Fibroblast of lung (primary cell): ENCODE measurements around the gene DHX57. TPM values are rescaled to one million over a fixed set of nuclear protein-coding genes. Genes with fewer than 3 reads are reported as not detected.

Experiments
- DNase-seq, 2 donors: peaks; one replicate each; pipeline versions ENCODE4 v3.0.0 to v3.0.0-alpha.2; 2010; ENCODE audit warnings: low read depth in 2 of 2
- H2AFZ ChIP-seq: 2 replicates; pipeline ENCODE4 v1.5.1; 2012; ENCODE audit warnings: low read length, control low read depth, inconsistent platforms
- H3K27ac ChIP-seq: 2 replicates; pipeline ENCODE4 v1.5.1; 2011; ENCODE audit warnings: low read length, control low read depth; ENCODE audit not compliant: insufficient read depth
- H3K27me3 ChIP-seq: 2 replicates; pipeline ENCODE4 v1.5.1; 2011; ENCODE audit warnings: mild to moderate bottlenecking, low read length; ENCODE audit not compliant: control insufficient read depth, insufficient read depth
- H3K36me3 ChIP-seq: 2 replicates; pipeline ENCODE4 v1.5.1; 2011; ENCODE audit warnings: low read length; ENCODE audit not compliant: control insufficient read depth, insufficient read depth
- H3K4me1 ChIP-seq: 2 replicates; pipeline ENCODE4 v1.5.1; 2011; ENCODE audit warnings: low read length; ENCODE audit not compliant: control insufficient read depth, insufficient read depth; ENCODE audit errors: extremely low read depth
- H3K4me2 ChIP-seq: 2 replicates; pipeline ENCODE4 v1.5.1; 2011; ENCODE audit warnings: low read length, control low read depth; ENCODE audit not compliant: insufficient read depth; ENCODE audit errors: extremely low read depth
- H3K4me3 ChIP-seq, 4 experiments: fragments of 200-600 bp in 1 of 4; sonication (generic) in 1 of 4; replicated peaks in 1 of 4; 2 replicates each; pipeline ENCODE4 v1.5.1; 2011 to 2016; ENCODE audit warnings: low read length in 4 of 4, low read depth in 3 of 4, mild to moderate bottlenecking in 3 of 4, control low read depth in 2 of 4, inconsistent platforms in 1 of 4, mixed read lengths in 1 of 4; ENCODE audit not compliant: insufficient read depth in 1 of 4; ENCODE audit errors: control extremely low read depth in 1 of 4
- H3K79me2 ChIP-seq: 2 replicates; pipeline ENCODE4 v1.5.1; 2012; ENCODE audit warnings: mild to moderate bottlenecking, low read length, inconsistent platforms; ENCODE audit not compliant: control insufficient read depth, insufficient read depth
- H3K9ac ChIP-seq: 2 replicates; pipeline ENCODE4 v1.5.1; 2011; ENCODE audit warnings: mild to moderate bottlenecking, low read length, control low read depth; ENCODE audit not compliant: insufficient read depth
- H3K9me3 ChIP-seq: 2 replicates; pipeline ENCODE4 v1.5.1; 2012; ENCODE audit warnings: low read depth, low read length; ENCODE audit not compliant: control insufficient read depth, insufficient read depth
- H4K20me1 ChIP-seq: 2 replicates; pipeline ENCODE4 v1.5.1; 2011; ENCODE audit warnings: low read length; ENCODE audit not compliant: control insufficient read depth, insufficient read depth; ENCODE audit errors: extremely low read depth
- EZH2 ChIP-seq: IDR thresholded peaks from 2 replicates; pipeline ENCODE4 v1.5.1; 2012; ENCODE audit warnings: low read length, control low read depth, mild to moderate bottlenecking; ENCODE audit errors: missing control alignments
- polyA plus RNA-seq, 2 donors: library from polyadenylated mRNA; depleted of rRNA in 1 of 2; stranded (reverse) in 1 of 2; unstranded in 1 of 2; fragments of >200 nt; gene quantifications; 2 replicates each; pipeline ENCODE4 v1.2.1, GENCODE V29; 2011 to 2012; ENCODE audit warnings: missing spikeins in 1 of 2
- total RNA-seq: library from RNA; depleted of rRNA; stranded (reverse); fragments of >200 nt; gene quantifications from 2 replicates; pipeline ENCODE4 v1.2.1, GENCODE V29; 2014
- TF ChIP-seq, protein P1 (sequence below), 2 donors: IDR thresholded peaks in 1 of 2; conservative IDR thresholded peaks in 1 of 2; 1 replicate in 1 of 2; 2 replicates in 1 of 2; pipeline ENCODE4 v1.5.1; 2011 to 2012; ENCODE audit warnings: low read length in 2 of 2, control low read depth in 1 of 2, inconsistent platforms in 1 of 2, low read depth in 1 of 2, mild to moderate bottlenecking in 1 of 2

DHX57 gene
- total and polyA plus RNA-seq, 2 donors (not counting 1 experiment from before 2014, with no cell fraction given), result 18.5 to 23.5 TPM

DNA sequence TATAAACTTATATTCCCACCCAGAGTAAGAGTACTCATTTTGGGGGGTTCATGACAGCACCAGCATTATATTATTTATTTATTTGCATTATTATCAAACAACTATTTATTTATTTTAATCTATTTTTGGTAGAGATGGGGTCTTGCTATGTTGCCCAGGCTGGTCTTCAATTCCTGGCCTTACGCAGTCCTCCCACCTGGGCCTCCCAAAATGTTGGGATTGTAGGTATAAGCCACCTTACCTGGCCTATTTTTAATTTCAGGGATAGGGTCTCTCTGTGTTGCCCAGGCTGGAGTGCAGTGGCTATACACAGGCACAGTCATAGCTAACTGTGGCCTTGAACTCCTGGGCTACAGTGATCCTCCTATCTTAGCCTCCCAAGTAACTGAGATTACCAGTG lies 67.1 kb downstream of the DHX57 start:
- Histone ChIP-seq H3K9ac (no peak overlapping the region), H3K4me2 (no peak overlapping the region), H2AFZ (no peak overlapping the region), H3K27me3 (no peaks in the 10 kb centered on the region), H4K20me1 (no peaks in the 10 kb centered on the region), H3K9me3 (no peaks in the 10 kb centered on the region), H3K4me3 (no peak overlapping the region), H3K4me1 (no peaks in the 10 kb centered on the region), H3K79me2 (no peaks in the 10 kb centered on the region), H3K36me3 (peaks cover 2% of the 10 kb centered on the region), H3K27ac (no peak overlapping the region)
- DNase-seq, result no peak
- TF ChIP-seq, protein P1, sequence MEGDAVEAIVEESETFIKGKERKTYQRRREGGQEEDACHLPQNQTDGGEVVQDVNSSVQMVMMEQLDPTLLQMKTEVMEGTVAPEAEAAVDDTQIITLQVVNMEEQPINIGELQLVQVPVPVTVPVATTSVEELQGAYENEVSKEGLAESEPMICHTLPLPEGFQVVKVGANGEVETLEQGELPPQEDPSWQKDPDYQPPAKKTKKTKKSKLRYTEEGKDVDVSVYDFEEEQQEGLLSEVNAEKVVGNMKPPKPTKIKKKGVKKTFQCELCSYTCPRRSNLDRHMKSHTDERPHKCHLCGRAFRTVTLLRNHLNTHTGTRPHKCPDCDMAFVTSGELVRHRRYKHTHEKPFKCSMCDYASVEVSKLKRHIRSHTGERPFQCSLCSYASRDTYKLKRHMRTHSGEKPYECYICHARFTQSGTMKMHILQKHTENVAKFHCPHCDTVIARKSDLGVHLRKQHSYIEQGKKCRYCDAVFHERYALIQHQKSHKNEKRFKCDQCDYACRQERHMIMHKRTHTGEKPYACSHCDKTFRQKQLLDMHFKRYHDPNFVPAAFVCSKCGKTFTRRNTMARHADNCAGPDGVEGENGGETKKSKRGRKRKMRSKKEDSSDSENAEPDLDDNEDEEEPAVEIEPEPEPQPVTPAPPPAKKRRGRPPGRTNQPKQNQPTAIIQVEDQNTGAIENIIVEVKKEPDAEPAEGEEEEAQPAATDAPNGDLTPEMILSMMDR (conservative IDR thresholded peaks at IDR 0.05 in 1 of 2, IDR thresholded peaks at IDR 0.05 in 1 of 2; ENCODE audit: low read depth in 1 of 2, low read length in 2 of 2), result no peak
- no peak for TF ChIP-seq EZH2

DNA sequence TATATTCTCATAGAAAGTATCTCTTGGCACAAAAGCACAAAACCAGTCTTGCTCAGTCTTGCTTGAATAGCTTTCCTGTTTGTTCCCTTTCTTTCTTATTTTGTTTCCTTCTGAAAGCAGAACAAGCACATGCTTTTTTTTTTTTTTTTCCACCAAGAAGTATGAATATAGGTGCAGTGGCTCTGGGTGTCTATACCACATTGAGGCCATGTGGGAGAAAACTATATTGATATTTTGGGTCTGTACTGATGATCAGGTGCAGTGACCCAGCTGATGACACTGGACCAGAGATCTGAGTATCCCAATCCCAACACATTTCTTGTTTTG lies 69.0 kb downstream of the DHX57 start:
- Histone ChIP-seq H3K27me3 (no peaks in the 10 kb centered on the region), H3K36me3 (peaks cover 2% of the 10 kb centered on the region), H3K79me2 (no peaks in the 10 kb centered on the region), H3K9ac (no peak overlapping the region), H4K20me1 (no peaks in the 10 kb centered on the region), H3K27ac (no peak overlapping the region), H2AFZ (no peak overlapping the region), H3K4me3 (no peak overlapping the region), H3K9me3 (no peaks in the 10 kb centered on the region), H3K4me1 (no peaks in the 10 kb centered on the region), H3K4me2 (no peak overlapping the region)
- TF ChIP-seq, protein P1 (conservative IDR thresholded peaks at IDR 0.05 in 1 of 2, IDR thresholded peaks at IDR 0.05 in 1 of 2; ENCODE audit: low read depth in 1 of 2, low read length in 2 of 2), result no peak
- no peak for TF ChIP-seq EZH2
- no peak for DNase-seq

DNA sequence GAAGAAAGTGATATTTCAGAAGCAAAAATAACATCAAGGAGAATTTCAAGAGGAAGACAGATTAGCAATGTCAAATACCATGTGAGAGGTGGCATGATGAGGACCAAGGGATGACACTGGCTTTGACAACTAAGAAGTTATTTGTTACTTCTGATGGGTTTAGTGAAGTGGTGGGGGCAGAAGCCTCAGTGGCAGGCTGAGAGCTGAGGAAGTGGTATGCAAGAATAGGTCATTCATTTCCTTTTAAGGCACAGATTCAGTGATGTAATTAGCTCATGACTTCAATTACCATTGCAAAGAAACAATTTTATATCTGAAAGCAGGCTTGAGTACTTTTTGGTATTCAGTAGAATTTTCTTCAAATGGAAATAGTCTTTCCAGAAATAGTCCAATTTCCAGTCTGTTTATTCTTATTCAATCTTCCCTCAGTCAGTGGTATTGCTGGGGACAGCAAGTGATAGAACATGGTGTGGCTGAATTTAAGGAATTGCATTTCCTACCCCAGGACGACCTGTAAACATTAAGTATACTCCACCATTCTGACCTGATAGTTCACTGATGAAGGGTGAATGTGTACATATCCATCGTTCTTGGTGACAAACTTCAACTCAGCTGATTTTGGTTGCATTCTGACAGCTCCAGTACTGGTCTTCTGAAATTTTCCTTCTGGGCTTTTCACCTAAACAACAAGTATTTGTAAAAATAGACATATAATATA lies 69.6 kb downstream of the DHX57 start:
- H3K4me2 ChIP-seq, result no peak overlapping the region
- H3K9me3 ChIP-seq, result no peaks in the 10 kb centered on the region
- TF ChIP-seq, protein P1 (conservative IDR thresholded peaks at IDR 0.05 in 1 of 2, IDR thresholded peaks at IDR 0.05 in 1 of 2; ENCODE audit: low read depth in 1 of 2, low read length in 2 of 2), result no peak
- TF ChIP-seq EZH2, result no peak
- H3K27me3 ChIP-seq, result no peaks in the 10 kb centered on the region
- no peaks in the 10 kb centered on the region for H4K20me1 ChIP-seq
- no peaks in the 10 kb centered on the region for H3K4me1 ChIP-seq
- no peak overlapping the region for H2AFZ ChIP-seq
- H3K9ac ChIP-seq, result no peak overlapping the region
- no peaks in the 10 kb centered on the region for H3K79me2 ChIP-seq
- no peak overlapping the region for H3K4me3 ChIP-seq
- no peak overlapping the region for H3K27ac ChIP-seq
- peaks cover 2% of the 10 kb centered on the region for H3K36me3 ChIP-seq
- no peak for DNase-seq
